HepG2 (cell line): ENCODE measurements around the gene TMEM183A. TPM values are rescaled to one million over a fixed set of nuclear protein-coding genes. Genes with fewer than 3 reads are reported as not detected.

ENCODE experiments used
- KAT7 ChIP-seq: IDR thresholded peaks from 2 replicates; pipeline ENCODE4 v1.6.1; 2018; ENCODE audit warnings: borderline replicate concordance, missing compliant biosample characterization
- SIX4 ChIP-seq: sonication (generic); formaldehyde crosslinking; IDR thresholded peaks from 2 replicates; pipeline ENCODE4 v1.4.0; 2020; ENCODE audit warnings: missing genetic modification reagents
- SP4 ChIP-seq: sonication (generic); formaldehyde crosslinking; IDR thresholded peaks from 2 replicates; pipeline ENCODE4 v1.8.1; 2023; ENCODE audit warnings: mild to moderate bottlenecking, missing genetic modification reagents
- TSC22D2 ChIP-seq: sonication (generic); formaldehyde crosslinking; IDR thresholded peaks from 2 replicates; pipeline ENCODE4 v1.5.1; 2020; ENCODE audit warnings: missing genetic modification reagents, mild to moderate bottlenecking, borderline replicate concordance
- ZBTB21 ChIP-seq: sonication (generic); formaldehyde crosslinking; IDR thresholded peaks from 2 replicates; pipeline ENCODE4 v1.4.0; 2020; ENCODE audit warnings: missing genetic modification reagents
- ZFP37 ChIP-seq: sonication (generic); formaldehyde crosslinking; IDR thresholded peaks from 2 replicates; pipeline ENCODE4 v1.4.0; 2020; ENCODE audit warnings: missing genetic modification reagents, borderline replicate concordance
- ZMYM4 ChIP-seq: sonication (generic); formaldehyde crosslinking; IDR thresholded peaks from 2 replicates; pipeline ENCODE4 v1.8.1; 2023; ENCODE audit warnings: mild to moderate bottlenecking, missing genetic modification reagents
- ZNF432 ChIP-seq: sonication (generic); formaldehyde crosslinking; IDR thresholded peaks from 2 replicates; pipeline ENCODE4 v1.5.0; 2020; ENCODE audit warnings: missing genetic modification reagents, mild to moderate bottlenecking, borderline replicate concordance
- ZNF772 ChIP-seq: sonication (generic); formaldehyde crosslinking; IDR thresholded peaks from 2 replicates; pipeline ENCODE4 v1.5.0; 2020; ENCODE audit warnings: mild to moderate bottlenecking, missing genetic modification reagents
- polyA plus RNA-seq, 8 experiments: library from polyadenylated mRNA; depleted of rRNA in 3 of 8; stranded (reverse) in 7 of 8; unstranded in 1 of 8; fragments of >200 nt; fragmentation: Illumina TruSeq in 4 of 8; extraction: Trizol in 4 of 8; gene quantifications; 2 replicates each; pipeline versions ENCODE4 v1.2.1 to v1.2.3, GENCODE V29; 2011 to 2016; ENCODE audit warnings: low read depth in 4 of 8, missing spikeins in 1 of 8, mixed read lengths in 1 of 8; ENCODE audit not compliant: insufficient read depth in 1 of 8
- total RNA-seq, 5 experiments: library from RNA; depleted of rRNA; stranded (reverse); fragments of >200 nt; fragmentation: Illumina TruSeq; extraction: Trizol; gene quantifications; 2 replicates each; pipeline ENCODE4 v1.2.3, GENCODE V29; 2016; ENCODE audit warnings: low read depth in 1 of 5
- TF ChIP-seq, protein P1 (sequence below), 2 experiments: sonication (generic) in 1 of 2; formaldehyde crosslinking in 1 of 2; IDR thresholded peaks; 2 replicates each; pipeline versions ENCODE4 v1.5.1 to v1.6.1; 2011 to 2020; ENCODE audit warnings: borderline replicate concordance in 1 of 2, low read depth in 1 of 2, low read length in 1 of 2, mild to moderate bottlenecking in 1 of 2, missing genetic modification reagents in 1 of 2, moderate library complexity in 1 of 2
- TF ChIP-seq, protein P2 (sequence below): sonication (generic); formaldehyde crosslinking; IDR thresholded peaks from 2 replicates; pipeline ENCODE4 v1.4.0; 2020; ENCODE audit warnings: missing genetic modification reagents
- TF ChIP-seq, protein P3 (sequence below): IDR thresholded peaks from 2 replicates; pipeline ENCODE4 v1.6.1; 2012; ENCODE audit warnings: low read length, improper control_type of control experiment
- TF ChIP-seq, protein P4 (sequence below): sonication (generic); formaldehyde crosslinking; IDR thresholded peaks from 2 replicates; pipeline ENCODE4 v1.4.0; 2020; ENCODE audit warnings: mild to moderate bottlenecking, missing genetic modification reagents, borderline replicate concordance
- TF ChIP-seq, protein P5 (sequence below): IDR thresholded peaks from 2 replicates; pipeline ENCODE4 v1.6.1; 2016; ENCODE audit warnings: missing compliant biosample characterization, missing genetic modification reagents, borderline replicate concordance
- TF ChIP-seq, protein P6 (sequence below): IDR thresholded peaks from 2 replicates; pipeline ENCODE4 v1.6.1; 2016
- TF ChIP-seq, protein P7 (sequence below): sonication (generic); formaldehyde crosslinking; IDR thresholded peaks from 2 replicates; pipeline ENCODE4 v1.4.0; 2020; ENCODE audit warnings: missing genetic modification reagents; ENCODE audit errors: not compliant biosample characterization

Gene TMEM183A
- total and polyA plus RNA-seq, 2 of the 13 experiments (the other 11 are each of a cell fraction or from before 2014, with no cell fraction given), result 59.7 to 82.0 TPM

DNA sequence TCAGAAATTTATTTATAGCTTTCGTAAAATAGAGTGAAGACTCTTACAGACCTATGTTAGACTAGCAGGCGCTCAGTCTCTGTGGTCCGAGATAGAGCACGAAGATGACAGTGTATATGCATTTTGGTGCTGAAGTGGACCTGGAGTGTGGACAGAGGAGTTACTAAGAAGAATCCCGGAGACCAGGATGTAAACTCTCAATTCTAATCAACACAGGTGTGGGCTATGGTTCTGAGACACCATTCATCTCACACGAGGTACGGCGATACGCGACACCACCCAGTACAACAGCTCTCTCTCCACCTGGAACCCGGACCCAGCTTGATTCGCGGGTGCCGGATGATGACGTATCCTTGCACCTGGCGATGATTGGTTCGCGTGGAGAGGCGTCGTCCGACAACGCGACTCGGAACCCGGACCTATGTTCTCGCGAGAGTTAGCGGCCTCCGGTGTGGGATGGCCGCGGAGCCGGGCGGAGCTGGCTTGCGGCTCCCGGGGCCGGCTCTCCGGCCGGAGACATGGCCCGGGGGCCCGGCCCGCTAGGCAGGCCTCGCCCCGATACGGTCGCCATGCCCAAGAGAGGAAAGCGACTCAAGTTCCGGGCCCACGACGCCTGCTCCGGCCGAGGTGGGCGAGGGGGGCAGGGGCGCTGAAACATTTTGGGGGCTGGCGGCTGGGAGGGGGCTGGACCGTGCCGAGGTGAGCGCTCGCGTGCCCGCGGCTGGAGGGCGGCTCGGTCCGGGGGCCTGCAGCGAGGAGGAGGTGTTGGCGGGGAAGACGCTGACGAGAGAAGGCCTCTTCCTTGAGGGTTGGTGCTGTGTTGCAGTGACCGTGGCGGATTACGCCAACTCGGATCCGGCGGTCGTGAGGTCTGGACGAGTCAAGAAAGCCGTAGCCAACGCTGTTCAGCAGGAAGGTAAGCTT lies at the start of gene TMEM183A (continued):
- TF ChIP-seq, protein P1, sequence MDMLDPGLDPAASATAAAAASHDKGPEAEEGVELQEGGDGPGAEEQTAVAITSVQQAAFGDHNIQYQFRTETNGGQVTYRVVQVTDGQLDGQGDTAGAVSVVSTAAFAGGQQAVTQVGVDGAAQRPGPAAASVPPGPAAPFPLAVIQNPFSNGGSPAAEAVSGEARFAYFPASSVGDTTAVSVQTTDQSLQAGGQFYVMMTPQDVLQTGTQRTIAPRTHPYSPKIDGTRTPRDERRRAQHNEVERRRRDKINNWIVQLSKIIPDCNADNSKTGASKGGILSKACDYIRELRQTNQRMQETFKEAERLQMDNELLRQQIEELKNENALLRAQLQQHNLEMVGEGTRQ (IDR thresholded peaks at IDR 0.05; ENCODE audit: low read depth, low read length), result no peak
- TF ChIP-seq, protein P1 (CRISPR knock-in tag; IDR thresholded peaks at IDR 0.05; ENCODE audit: borderline replicate concordance), result no peak; the same call in 1 of the 2 replicates
- TF ChIP-seq TSC22D2 (CRISPR knock-in tag) (no peak), ZNF432 (CRISPR knock-in tag) (no peak), SP4 (CRISPR knock-in tag) (no peak), KAT7 (CRISPR knock-in tag) (no peak), ZMYM4 (CRISPR knock-in tag) (peak; percentile 92), ZNF772 (CRISPR knock-in tag) (0 out of 2 replicates have a peak, but pooled peaks have one; percentile 58), ZFP37 (CRISPR knock-in tag) (no peak), ZBTB21 (CRISPR knock-in tag) (0 out of 2 replicates have a peak, but pooled peaks have one; percentile 29), SIX4 (CRISPR knock-in tag) (peak; percentile 43; the same call in 1 of the 2 replicates)
- TF ChIP-seq, protein P2, sequence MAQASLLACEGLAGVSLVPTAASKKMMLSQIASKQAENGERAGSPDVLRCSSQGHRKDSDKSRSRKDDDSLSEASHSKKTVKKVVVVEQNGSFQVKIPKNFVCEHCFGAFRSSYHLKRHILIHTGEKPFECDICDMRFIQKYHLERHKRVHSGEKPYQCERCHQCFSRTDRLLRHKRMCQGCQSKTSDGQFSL, result no peak
- TF ChIP-seq, protein P3, sequence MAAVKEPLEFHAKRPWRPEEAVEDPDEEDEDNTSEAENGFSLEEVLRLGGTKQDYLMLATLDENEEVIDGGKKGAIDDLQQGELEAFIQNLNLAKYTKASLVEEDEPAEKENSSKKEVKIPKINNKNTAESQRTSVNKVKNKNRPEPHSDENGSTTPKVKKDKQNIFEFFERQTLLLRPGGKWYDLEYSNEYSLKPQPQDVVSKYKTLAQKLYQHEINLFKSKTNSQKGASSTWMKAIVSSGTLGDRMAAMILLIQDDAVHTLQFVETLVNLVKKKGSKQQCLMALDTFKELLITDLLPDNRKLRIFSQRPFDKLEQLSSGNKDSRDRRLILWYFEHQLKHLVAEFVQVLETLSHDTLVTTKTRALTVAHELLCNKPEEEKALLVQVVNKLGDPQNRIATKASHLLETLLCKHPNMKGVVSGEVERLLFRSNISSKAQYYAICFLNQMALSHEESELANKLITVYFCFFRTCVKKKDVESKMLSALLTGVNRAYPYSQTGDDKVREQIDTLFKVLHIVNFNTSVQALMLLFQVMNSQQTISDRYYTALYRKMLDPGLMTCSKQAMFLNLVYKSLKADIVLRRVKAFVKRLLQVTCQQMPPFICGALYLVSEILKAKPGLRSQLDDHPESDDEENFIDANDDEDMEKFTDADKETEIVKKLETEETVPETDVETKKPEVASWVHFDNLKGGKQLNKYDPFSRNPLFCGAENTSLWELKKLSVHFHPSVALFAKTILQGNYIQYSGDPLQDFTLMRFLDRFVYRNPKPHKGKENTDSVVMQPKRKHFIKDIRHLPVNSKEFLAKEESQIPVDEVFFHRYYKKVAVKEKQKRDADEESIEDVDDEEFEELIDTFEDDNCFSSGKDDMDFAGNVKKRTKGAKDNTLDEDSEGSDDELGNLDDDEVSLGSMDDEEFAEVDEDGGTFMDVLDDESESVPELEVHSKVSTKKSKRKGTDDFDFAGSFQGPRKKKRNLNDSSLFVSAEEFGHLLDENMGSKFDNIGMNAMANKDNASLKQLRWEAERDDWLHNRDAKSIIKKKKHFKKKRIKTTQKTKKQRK, result no peak
- TF ChIP-seq, protein P4, sequence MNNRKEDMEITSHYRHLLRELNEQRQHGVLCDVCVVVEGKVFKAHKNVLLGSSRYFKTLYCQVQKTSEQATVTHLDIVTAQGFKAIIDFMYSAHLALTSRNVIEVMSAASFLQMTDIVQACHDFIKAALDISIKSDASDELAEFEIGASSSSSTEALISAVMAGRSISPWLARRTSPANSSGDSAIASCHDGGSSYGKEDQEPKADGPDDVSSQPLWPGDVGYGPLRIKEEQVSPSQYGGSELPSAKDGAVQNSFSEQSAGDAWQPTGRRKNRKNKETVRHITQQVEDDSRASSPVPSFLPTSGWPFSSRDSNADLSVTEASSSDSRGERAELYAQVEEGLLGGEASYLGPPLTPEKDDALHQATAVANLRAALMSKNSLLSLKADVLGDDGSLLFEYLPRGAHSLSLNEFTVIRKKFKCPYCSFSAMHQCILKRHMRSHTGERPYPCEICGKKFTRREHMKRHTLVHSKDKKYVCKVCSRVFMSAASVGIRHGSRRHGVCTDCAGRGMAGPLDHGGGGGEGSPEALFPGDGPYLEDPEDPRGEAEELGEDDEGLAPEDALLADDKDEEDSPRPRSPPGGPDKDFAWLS, result no peak
- TF ChIP-seq, protein P5, sequence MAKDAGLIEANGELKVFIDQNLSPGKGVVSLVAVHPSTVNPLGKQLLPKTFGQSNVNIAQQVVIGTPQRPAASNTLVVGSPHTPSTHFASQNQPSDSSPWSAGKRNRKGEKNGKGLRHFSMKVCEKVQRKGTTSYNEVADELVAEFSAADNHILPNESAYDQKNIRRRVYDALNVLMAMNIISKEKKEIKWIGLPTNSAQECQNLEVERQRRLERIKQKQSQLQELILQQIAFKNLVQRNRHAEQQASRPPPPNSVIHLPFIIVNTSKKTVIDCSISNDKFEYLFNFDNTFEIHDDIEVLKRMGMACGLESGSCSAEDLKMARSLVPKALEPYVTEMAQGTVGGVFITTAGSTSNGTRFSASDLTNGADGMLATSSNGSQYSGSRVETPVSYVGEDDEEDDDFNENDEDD (CRISPR knock-in tag), result peak; percentile 74; the same call in 1 of the 2 replicates
- TF ChIP-seq, protein P6, sequence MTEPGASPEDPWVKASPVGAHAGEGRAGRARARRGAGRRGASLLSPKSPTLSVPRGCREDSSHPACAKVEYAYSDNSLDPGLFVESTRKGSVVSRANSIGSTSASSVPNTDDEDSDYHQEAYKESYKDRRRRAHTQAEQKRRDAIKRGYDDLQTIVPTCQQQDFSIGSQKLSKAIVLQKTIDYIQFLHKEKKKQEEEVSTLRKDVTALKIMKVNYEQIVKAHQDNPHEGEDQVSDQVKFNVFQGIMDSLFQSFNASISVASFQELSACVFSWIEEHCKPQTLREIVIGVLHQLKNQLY (CRISPR knock-in tag), result peak; percentile 31; the same call in 1 of the 2 replicates
- TF ChIP-seq, protein P7, sequence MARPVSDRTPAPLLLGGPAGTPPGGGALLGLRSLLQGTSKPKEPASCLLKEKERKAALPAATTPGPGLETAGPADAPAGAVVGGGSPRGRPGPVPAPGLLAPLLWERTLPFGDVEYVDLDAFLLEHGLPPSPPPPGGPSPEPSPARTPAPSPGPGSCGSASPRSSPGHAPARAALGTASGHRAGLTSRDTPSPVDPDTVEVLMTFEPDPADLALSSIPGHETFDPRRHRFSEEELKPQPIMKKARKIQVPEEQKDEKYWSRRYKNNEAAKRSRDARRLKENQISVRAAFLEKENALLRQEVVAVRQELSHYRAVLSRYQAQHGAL (CRISPR knock-in tag), result no peak
